GM23248 (cell line): ENCODE results near the gene LGI2.

Experiments
- EZH2 ChIP-seq: fragments of 200-600 bp; sonication (generic); IDR thresholded peaks from 2 replicates; pipeline ENCODE4 v1.6.1; 2018; ENCODE audit warnings: antibody characterized with exemption, mild to moderate bottlenecking; ENCODE audit not compliant: insufficient read depth, poor library complexity, severe bottlenecking
- EZH2phosphoT487 ChIP-seq: fragments of 200-600 bp; sonication (generic); IDR thresholded peaks from 2 replicates; pipeline ENCODE4 v1.6.1; 2018; ENCODE audit warnings: antibody characterized with exemption, moderate library complexity, mild to moderate bottlenecking, low read depth; ENCODE audit not compliant: insufficient read depth

DNA sequence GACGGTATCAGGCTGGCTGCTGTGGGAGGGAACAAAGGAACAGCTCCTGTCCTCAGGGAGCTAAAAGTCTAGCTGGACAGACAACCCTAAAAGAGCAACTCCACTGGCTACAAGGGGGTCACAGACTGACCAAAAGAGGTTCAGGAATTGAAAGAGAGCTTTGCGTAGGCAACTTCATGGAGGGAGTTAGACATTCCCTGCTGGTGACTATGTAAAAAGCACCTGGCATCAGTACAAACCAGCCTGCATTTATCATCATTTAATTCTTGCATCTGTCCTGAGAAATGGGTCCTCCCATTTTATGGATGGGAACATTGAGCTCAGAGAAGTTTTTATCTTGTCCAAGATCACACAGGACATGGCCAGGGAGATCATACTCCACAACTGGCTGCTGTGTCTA is 1.4 kb upstream of the LGI2 start:
- TF ChIP-seq EZH2 (no peak), EZH2phosphoT487 (no peak)
